T-helper 9 cell (primary cell): ENCODE measurements around the gene FRMPD1.
A peak's percentile ranks its signal among the peaks of the same experiment; 100 is the strongest.
"Not testable (repeated sequence)": the region's sequence is repeated elsewhere in the genome, so short reads cannot be mapped to it uniquely, and the experiment has no call there.

Source experiments
- DNase-seq: peaks from one replicate; pipeline ENCODE4 v3.0.0-alpha.2; 2020
- total RNA-seq, 2 donors: gene quantifications; one replicate each; lab custom pipeline; 2026; lab: John Stamatoyannopoulos, UW

The FRMPD1 gene, protein sequence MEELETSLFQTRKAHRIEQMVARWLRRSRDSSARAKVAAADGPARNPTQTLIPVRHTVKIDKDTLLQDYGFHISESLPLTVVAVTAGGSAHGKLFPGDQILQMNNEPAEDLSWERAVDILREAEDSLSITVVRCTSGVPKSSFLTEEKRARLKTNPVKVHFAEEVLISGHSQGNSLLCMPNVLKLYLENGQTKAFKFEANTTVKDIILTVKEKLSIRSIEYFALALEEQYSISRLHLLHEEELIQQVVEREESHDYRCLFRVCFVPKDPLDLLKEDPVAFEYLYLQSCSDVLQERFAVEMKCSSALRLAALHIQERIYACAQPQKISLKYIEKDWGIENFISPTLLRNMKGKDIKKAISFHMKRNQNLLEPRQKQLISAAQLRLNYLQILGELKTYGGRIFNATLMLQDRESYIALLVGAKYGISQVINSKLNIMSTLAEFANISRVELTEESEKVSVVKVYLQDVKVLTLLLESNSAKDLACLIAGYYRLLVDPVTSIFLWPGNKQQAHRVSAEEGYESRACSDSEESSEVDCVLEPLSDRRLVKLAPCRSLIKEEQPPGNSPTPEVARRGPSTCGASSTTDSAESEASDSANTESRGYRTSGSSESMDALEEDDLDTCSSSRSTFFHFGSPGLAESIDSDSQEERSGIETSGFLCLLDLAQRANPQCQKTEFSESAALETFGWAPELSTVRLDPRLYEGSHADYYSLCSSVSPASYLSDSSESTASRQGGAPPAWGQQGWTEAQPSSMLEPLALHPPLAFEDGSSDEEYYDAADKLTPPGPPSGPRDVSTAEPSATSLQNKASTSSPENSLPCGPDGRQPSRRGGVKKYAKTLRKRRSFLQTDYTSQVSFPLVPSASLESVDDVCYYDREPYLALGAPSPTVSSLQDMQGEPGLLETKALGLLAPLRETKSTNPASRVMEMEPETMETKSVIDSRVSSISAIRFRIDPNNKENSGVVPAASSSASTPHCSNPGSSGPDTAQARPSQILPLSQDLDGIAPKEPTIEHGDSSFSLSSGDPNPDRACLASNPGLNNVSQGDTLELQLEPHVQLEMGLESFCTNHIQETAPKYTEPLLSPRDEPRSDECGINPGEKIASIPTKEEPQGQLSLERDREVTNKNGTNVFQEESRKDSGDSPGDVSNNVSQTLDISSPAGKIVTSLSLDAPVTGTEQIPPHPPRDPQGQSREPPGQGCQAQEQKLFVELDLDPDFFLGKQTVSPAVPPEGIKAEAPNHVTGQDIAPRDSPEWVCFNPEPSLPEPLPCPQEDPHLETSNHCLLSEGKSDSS (N-terminal part only)
- total RNA-seq, result 0 reads per million in 2 donors

DNA sequence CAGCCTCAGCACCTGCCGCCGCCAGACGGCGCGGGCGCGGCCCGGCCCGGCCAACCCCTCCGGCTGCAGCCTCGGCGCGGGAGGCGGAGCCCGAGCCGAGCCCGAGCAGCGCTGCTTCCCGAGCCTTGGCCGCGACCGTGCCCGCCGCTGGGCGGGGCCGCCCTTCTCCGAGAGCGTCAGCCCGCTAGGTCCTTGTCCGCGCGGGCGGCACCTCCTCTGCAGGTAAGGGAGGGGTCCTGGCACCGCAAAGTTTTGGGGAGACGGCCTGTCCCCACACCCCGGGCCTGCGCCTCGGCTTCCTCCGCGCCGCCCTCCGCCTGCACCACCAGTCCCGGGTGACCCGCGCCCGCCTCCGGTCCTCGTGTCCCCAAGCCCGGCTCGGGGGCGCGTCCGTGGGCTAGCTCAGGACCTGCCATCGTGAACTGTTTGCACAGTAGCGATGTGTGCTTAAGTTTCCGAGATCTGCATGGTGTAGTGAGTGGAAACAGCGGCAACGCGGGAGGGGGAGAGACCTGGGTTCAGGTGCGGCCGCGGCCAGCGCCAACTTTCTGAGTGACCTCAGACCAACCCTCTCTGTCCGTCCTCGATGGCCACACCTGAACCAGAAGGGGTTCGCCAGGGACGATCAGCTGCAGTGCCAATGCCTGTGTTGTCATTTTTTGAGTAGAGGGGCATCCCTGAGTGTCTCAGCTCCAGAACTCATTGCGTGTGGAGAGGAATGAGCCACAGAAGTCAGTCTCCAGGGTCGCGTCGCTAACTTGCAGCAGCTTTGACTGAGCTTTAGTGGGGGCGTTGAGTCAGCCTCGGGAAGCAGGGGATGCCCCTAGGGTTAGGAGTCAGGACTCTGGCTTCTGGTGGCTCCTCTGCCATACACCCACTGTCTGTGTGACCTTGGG lies at the start of gene FRMPD1:
FRMPD1 (plus strand) TSS at position 82 of the 896 bp plus-strand sequence. CDS start 41,688 bp downstream, outside the sequence.
- peak; percentile 41 for DNase-seq

DNA sequence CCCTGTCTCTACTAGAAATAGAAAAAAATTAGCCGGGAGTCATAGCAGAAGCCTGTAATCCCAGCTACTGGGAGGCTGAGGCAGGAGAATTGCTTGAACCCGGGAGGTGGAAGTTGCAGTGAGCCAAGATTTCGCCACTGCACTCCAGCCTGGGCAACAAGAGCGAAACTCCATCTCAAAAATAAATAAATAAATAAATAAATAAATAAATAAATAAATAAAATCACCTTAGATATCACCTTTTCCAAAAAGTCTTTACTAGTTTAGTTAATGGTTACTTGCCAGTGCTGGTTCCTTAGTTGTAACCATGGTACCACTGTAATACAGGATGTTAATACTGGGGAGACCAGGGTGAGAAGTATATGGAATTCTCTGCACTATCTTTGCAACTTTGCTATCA lies 48.7 kb upstream of the FRMPD1 start:
- not testable (repeated sequence) for DNase-seq

DNA sequence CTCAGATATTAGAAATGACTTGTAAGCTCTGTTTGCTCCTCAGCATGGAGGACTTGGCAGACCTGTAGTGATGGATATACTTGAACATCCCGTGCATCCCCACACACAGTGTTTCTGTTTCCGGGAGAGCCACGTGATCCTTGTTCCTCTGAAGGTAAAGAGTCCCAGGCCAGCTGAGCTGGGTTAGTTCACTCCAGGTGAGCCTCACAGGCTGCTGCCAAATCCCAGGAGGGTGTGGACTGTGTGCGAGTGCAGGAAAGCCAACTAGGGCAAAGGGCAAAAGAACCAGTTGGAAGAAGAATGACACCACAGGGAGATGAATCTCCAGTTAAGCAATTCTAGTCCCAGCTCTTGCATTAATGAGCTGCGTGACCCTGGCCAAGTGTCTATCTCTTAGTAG lies 47.9 kb upstream of the FRMPD1 start:
- no peak for DNase-seq

DNA sequence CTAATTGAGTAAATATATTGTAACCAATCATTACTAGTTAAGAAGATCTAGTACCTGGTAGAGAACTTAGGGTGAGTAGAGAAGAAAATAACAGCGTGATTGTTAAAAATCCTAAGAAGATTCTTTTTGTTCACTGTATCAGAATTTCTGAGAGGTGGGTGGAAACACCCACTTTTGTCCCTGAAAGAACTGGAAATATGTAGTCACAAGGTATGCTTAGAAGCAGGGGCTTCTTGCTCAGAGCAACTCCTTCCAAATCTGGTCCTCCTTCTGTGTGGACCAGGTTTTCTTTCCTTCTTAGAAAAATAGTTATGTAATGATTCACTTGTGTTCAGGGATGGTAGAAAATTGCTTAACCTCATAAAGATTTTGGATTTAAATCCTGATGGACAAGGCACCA lies 46.5 kb upstream of the FRMPD1 start:
- DNase-seq, result no peak

DNA sequence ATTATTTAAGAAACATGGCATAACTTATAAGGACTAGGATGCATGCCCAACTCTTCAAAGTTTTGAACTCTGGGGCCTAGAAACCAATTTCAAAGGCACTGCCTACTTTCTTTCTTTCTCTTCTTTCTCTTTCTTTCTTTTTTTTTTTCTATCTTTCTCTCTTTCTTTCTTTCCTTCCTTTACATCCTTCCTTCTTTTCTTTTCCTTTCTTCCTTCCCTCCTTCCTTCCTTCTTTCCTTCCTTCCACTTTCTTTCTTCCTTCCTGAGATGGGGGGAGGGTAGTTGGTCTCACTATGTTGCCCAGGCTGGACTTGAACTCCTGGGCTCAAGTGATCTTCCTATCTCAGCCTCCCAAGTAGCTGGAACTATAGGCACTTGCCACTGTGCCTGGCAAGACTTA lies 42.5 kb upstream of the FRMPD1 start:
- no peak for DNase-seq

DNA sequence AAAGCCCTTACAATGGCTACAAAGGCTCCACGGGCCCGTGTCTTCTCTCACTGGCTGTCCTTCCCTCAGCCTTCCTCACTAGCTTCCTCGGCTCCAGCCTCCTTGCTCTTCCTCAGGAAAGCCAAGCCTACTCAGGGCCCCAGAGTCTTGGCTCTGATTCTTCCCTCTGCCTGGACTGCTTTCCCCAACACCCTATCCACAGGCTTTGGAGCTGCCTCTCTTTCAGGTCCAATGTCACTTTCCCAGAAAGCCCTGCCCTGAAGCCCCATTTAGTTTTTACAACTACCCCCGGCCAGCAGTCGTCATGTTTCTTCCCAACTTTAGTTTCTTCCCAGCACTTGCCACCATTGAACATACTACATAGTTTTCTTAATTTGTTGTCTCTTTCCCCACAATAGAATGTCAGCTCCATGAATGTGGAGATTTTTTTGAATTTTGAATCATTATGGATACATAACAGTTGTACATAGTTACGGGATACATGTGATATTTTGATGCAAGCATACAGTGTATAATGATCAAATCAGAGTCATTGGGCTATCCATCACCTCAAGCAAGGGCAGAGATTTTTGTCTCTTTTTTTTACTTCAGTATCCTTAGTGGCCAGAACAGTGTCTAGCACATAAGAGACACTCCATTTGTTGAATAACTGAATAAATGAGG lies 40.9 kb upstream of the FRMPD1 start:
- no peak for DNase-seq

DNA sequence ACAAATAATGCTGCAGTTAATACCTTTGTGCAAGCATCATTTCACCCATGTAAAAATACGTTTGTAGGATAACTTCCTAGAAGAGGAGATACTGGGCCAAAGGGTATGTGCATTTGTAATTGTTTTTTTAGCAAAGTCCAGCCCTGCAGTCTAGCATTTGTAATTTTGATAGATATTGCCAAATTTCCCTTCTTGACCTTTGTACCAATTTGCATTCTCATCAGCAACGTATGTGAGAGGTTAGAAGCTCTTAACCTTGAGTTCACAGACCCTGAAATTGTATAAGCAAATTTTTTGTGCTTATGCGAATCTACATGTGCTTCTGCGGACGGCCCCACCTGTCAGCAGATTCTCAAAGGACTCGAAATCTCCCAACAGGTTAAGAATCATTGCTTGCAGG lies 39.7 kb upstream of the FRMPD1 start:
- DNase-seq, result no peak

DNA sequence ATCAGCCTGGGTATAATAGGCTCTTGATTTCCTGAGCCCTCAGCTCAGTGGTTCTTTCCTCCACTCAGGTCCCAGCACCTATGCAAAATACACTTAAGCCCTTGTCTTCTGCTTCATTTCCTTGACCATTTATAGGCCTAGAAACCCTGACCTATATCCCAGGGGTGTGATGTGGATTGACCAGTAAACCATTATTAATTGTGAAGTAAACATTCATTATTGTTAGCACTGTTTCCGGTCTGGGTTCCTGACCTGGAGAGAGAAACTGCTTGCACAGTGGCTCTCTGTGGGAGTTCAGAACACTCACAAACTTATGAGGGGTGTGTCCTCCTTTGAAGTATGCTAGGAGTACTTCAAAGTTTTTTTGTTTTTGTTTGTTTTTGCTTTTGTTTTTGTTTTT lies 38.8 kb upstream of the FRMPD1 start:
- no peak for DNase-seq

DNA sequence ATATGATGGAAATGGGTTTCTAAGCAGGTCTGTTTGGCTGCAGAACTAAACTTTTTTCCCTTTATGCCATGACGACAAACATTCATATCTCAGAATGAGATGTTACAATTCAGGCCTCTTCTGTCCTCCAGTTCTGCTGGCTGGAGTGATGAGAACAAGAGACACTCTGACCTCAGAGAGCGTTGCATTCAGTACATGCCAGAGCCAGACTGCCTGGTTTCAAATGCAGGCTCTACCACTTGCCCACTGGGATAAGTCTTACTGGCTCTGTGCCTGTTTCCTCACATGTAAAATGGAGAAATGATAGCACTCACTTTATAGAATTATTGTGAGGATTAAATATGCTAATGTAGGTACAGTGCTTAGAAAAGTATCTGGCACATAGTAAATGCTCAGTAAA lies 33.6 kb upstream of the FRMPD1 start:
- DNase-seq, result no peak

DNA sequence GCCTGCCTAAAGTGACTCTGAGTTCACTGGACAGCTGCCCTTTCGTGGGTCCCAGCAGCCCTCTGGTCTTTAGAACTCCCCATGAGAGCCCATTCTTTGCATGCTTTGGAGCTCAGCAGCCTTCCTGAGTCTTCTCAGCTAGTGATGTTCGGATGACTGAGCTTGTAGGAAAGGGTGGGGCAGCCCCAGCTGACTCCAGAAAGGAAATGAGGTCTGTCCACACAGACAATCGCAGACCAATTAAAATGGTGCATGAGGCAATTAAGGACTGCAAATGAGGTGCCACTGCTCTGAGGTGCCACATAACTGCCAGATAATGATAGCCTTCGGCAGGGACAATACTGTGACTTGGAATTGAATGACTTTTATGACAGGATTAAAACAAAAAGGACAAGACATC lies 32.9 kb upstream of the FRMPD1 start:
- no peak for DNase-seq

DNA sequence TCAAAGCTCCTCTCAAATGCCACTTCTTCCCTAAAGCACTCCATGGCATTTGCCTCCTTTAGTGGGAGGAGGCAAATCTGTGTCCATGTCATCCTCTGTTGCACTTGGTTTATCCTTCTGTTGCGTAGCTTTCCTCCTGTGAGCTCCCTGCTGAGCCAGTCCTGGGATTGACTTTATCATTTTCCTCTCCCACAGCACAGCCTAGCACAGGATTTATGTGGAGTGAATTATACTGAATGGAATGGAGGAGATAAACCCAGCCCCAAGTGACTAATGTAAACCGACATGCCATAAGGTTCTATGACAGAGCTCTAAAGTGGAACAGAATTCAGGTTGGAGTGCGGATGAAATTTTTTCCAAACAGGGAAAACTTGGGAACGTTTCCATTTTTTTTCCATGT lies 31.9 kb upstream of the FRMPD1 start:
- no peak for DNase-seq

DNA sequence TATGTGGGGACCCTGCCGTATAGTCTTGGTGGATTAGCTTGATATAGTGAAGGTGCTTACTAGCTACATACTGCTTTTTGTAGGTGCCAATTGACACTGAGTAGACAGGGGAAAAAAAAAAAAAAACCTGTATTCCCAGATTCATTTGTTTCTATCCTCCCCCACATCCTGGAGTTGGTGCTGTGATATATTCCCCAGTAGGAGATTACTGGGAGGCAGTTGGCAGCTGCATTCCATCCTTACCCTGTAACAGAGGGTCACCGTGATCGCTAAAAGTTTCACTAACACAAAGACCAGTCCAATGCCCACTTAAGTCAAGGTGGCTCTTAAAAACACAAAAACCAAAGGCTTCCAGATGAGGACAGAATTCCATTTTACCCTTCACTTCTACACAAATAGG lies 30.9 kb upstream of the FRMPD1 start:
- no peak for DNase-seq

DNA sequence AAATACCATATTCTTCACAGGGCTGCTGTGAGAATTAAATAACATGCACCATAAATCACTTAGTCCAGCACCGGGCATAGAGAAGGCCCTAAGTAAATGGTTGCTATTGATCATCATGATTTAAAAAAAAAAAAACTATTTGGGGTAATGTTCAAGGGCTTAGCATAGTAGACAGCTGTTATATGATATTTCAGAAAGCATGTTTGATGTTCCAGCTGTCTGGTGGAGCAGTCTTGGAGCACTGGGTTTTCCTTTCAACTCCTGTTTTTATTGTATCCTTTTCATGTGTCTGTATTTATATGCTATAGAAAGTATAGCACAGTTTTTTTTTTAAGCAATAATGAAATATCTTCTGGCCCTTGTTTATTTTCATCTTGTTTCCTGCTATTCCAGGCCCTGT lies 30.4 kb upstream of the FRMPD1 start:
- no peak for DNase-seq

DNA sequence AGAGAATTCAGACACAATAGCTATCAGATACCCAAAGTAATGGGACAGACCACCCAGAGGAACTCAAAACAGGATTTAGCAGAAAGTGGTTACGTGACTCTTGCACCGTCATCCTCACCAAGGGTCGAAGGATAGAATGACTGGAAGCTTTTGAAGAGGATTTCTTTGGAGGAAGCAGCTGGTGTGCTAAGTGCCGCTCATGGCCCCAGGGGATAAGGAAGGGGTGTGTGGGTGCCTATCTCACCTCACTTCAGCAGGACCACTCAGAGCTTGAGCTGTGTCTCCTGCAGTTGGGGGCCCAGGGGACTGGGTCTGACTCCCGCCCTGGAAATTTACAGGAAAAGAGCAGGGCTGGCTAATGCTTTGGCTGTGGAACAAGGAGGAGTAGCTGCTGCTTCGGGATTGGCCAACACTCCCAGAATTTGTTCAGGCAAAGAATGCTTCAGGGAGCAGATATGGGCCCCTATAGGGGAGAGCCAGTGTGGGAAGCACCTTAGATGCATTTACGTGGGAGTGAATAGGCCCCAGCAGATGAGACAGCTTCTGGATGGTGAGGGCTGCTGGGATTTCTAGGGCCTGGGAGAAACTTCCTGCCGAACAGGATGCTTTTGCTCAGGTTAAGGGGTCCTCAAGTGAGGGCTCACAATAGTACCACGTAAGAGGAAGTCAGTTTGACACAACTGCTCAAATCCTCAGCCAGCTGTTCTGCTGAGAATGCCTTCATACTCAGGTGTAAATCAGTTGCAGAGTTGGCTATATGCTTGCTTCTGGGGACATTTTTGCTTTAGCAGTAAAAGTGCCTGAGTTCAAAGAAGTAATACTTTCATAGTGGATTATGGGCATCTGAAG lies 29.3 kb upstream of the FRMPD1 start:
- DNase-seq, result no peak

DNA sequence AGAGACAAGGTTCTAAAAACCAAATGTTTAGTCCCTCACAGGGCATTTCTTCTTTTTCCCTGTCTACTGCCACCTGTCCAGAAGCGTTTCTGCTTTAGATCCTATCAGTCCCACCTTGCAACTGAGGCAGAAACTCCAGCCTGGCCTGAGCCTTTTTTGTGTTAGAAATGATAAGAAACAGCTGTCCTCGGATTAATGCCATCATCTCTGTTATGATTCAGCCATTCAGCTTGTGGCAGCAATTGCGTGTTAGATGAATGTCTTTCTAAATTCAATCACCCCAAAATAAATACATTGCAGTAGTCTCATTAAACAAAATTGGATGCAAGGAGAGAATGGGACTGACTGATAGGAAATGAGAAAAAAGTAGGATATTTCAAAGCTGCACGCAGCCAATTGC lies 28.3 kb upstream of the FRMPD1 start:
- no peak for DNase-seq

DNA sequence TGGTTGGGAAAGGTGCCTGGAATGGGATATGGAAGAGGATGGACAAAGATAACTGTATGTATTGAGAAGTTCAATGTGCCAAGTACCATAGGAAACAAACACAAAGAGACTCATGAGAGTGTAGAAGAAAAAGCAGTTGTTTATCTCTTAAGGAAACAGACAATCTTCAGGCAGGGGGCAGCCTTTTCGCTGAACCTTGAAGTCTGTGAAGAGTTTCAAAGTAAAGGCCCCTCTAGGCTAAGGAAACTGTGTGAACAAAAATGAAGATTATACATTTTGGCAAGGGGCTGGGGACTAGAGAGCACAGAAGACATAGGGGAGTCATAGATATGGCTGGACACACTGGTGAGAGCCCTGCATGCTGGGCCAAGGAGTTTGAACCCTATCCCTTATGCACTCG lies 27.5 kb upstream of the FRMPD1 start:
- no peak for DNase-seq

DNA sequence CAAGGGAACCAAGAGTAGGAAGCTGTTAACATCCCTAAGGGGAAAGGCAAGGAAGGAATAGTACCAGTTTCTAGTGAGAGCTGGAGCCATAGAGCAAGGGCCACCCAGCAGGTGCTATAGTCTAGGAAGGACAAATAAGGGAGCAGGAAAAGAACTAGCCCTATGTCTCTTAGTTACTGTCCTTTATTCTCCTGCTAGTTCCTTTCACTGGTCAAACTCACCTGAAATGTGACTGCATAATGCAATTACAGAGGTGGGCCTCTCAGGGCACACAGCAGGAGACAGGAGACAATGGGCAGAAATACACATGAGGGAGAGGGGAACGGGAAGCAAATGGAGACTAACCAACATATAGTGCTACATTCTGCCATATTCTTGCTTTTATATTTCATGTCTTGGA lies 26.7 kb upstream of the FRMPD1 start:
- DNase-seq, result no peak

DNA sequence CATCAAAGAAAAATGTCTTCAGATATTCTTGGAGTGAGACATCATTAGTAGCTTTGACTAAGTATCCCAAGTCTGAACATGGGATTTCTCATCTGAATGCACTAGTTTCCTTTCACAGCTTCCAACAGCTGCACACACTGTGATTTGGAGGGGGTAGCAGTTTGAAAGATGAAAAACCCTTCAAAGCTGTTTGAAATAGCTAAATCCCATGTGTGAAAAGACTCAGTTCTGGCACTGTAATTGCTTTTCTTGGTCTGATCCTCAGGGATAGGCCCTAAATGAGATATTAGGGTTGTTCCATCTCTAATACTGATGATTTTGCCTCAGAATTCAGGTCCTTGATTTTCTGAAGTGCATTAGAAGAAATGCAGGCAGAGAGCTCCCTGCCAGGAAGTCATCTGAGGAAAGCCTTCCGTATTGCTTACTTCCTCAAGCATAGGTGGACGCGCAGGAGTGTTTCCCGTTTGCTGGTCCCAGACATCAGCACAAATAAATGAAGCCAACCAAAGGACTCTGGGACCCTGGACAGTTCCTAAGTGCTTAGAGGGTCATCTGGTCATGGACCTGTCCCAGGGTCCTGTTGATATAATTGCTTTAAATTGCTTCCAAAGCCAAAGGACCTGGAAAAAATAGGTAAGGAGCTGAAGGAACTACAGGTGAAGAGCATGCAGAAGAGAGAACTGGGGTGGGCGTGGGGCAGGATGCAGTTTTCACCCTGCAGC lies 25.6 kb upstream of the FRMPD1 start:
- DNase-seq, result no peak

DNA sequence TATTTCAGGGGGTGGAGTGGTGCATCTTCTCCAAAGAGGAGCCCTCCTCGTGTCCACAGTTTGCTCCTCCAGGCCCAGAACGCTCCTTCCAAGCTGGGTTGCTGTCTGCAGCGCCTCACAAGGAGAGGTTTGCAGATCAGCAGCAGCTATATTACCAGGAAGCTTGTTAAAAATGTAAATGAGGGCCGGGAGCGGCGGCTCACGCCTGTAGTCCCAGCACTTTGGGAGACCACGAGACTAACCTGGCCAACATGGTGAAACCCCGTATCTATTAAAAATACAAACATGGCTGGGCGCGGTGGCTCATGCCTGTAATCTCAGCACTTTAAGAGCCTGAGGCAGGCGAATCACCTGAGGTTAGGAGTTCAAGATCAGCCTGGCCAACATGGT lies 25.0 kb upstream of the FRMPD1 start:
- no peak for DNase-seq
